Measurements from ENCODE around the gene SNX32. TPM values are rescaled to one million over a fixed set of nuclear protein-coding genes. Genes with fewer than 3 reads are reported as not detected.

The SNX32 gene
- total RNA-seq, 1 experiment from 2014 or later, result not detected

- intact Hi-C loops (cut with micrococcal nuclease), result no loop called here
- Histone ChIP-seq H3K9ac (ENCODE audit: low read length) (peak overlapping the region; percentile 99), H3K4me1 (ENCODE audit: control insufficient read depth in 1 of 2, insufficient read depth in 2 of 2, low read length in 2 of 2) (peaks cover 22 to 79% of the 10 kb centered on the region in 2 experiments), H3K27ac (ENCODE audit: low read depth, low read length) (peak overlapping the region; percentile 99), H3K9me2 (ENCODE audit: insufficient read depth) (no peaks in the 10 kb centered on the region), H3K4me3 (replicated peaks in 1 of 2; ENCODE audit: low read depth in 1 of 2, low read length in 2 of 2) (peak overlapping the region in 1 of 2 experiments; percentile 11; a peak in 1 of 4 replicates), H3K36me3 (ENCODE audit: control insufficient read depth in 1 of 2, insufficient read depth in 2 of 2, low read length in 2 of 2) (peaks cover 10 to 52% of the 10 kb centered on the region in 2 experiments; a peak in 3 of 4 replicates), H3K79me2 (ENCODE audit: insufficient read depth, low read length) (peaks cover 90% of the 10 kb centered on the region), H2AFZ (ENCODE audit: low read depth, low read length, poor library complexity, severe bottlenecking) (no peak overlapping the region), H3K27me3 (ENCODE audit: insufficient read depth, low read length) (no peaks in the 10 kb centered on the region), H3K4me2 (ENCODE audit: low read length) (peak overlapping the region; percentile 71), H4K20me1 (ENCODE audit: insufficient read depth) (peaks cover 31% of the 10 kb centered on the region; the same call in 1 of the 2 replicates), H3K9me3 (ENCODE audit: control insufficient read depth in 1 of 2, insufficient read depth in 1 of 2, low read depth in 1 of 2, low read length in 2 of 2) (no peaks in the 10 kb centered on the region)
- DNase-seq (ENCODE audit: low read depth, low spot score) (no peak), ATAC-seq (no peak)
- CTCF ChIA-PET, result interaction anchor here (1.0 kb wide), 1 partner anchor 8 kb away, joined by 3 read pairs; the partner anchor contains the start of gene FIBP
- RAD21 ChIA-PET (ENCODE audit: low non-redundant PET in 1 of 2, low total read pairs in 2 of 2, uncharacterized antibody in 2 of 2, unreplicated experiment in 2 of 2), result no interaction called here
- POLR2A ChIA-PET, result interaction anchor here (1.4 to 3.6 kb wide), 5 partner anchors 10 to 22 kb away, joined by 4 to 24 read pairs (median 6); no protein-coding TSS in a partner anchor
- BruUV-seq (replicated peaks), result no TSS peak
- TF ChIP-seq YY1 (IDR thresholded peaks at IDR 0.05; ENCODE audit: extremely low read depth, insufficient replicate concordance, low read depth, low read length) (no peak), RAD21 (IDR thresholded peaks at IDR 0.05; ENCODE audit: low read depth) (no peak), POLR2A (IDR thresholded peaks at IDR 0.05; ENCODE audit: borderline replicate concordance, extremely low read depth, insufficient read depth, insufficient read length) (no peak), SIN3A (IDR thresholded peaks at IDR 0.05; ENCODE audit: low read depth) (no peak), JUND (IDR thresholded peaks at IDR 0.05) (no peak), TCF7L2 (IDR thresholded peaks at IDR 0.05; ENCODE audit: borderline replicate concordance, extremely low read depth, insufficient read depth, insufficient read length) (no peak), ZNF274 (IDR thresholded peaks at IDR 0.05; ENCODE audit: low read depth, low read length) (no peak), FOSL1 (IDR thresholded peaks at IDR 0.05; ENCODE audit: low read depth) (no peak), CTCF (IDR thresholded peaks at IDR 0.05 in 2 of 3, conservative IDR thresholded peaks at IDR 0.05 in 1 of 3; ENCODE audit: borderline replicate concordance in 1 of 3, insufficient read depth in 1 of 3, low read depth in 2 of 3, low read length in 2 of 3) (no peak), MAX (IDR thresholded peaks at IDR 0.05) (no peak), CEBPB (IDR thresholded peaks at IDR 0.05; ENCODE audit: low read depth) (no peak), CBX3 (IDR thresholded peaks at IDR 0.05; ENCODE audit: low read depth) (no peak), EZH2 (IDR thresholded peaks at IDR 0.05) (no peak), EGR1 (IDR thresholded peaks at IDR 0.05; ENCODE audit: low read depth) (no peak), EZH2phosphoT487 (IDR thresholded peaks at IDR 0.05; ENCODE audit: borderline replicate concordance) (no peak), ZBTB33 (IDR thresholded peaks at IDR 0.05; ENCODE audit: extremely low read depth, insufficient replicate concordance, low read length) (no peak)
- TF ChIP-seq, protein P1, sequence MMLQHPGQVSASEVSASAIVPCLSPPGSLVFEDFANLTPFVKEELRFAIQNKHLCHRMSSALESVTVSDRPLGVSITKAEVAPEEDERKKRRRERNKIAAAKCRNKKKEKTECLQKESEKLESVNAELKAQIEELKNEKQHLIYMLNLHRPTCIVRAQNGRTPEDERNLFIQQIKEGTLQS (IDR thresholded peaks at IDR 0.05), result no peak
Observed at GRCh38 chr11:65896034-65896999, 62.6 kb downstream of the SNX32 start.

Data from HCT116 (cell line).